ENCODE measurements around the gene ABCA13.

Gene ABCA13

DNA sequence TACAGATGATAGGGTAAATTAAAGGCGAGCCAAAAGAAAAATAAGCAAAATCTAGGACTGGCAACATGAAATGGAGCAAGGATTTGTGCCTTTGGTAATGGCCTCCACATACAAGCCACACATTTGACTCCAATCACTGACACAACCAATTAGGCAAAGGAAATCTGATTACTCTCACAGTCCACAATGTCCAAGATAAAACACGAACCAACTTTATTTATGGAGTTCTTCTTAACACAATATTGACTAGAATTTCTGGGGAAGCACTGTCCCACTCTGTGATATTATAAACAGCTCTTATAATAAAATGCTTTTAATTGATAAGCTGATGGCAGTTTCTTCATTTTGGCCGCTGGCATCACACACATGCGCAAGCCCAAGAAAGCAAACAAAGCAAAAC, 334.2 kb downstream of the ABCA13 start:
- H3K9me3 ChIP-seq (ENCODE audit: insufficient read depth, low read length): no peaks in the 10 kb centered on the region
- H3K4me3 ChIP-seq (ENCODE audit: low read length): no peak overlapping the region
- H3K27me3 ChIP-seq (ENCODE audit: low read depth, low read length): no peaks in the 10 kb centered on the region
- no peak overlapping the region for H3K9ac ChIP-seq (ENCODE audit: low read length)
- TF ChIP-seq CTCF (IDR thresholded peaks at IDR 0.05; ENCODE audit: low read depth, low read length): no peak
- no peak for TF ChIP-seq EZH2phosphoT487 (IDR thresholded peaks at IDR 0.05; ENCODE audit: low read depth)
- no peaks in the 10 kb centered on the region for H3K36me3 ChIP-seq (replicated peaks; ENCODE audit: low read depth, low read length)
- no peaks in the 10 kb centered on the region for H3K4me1 ChIP-seq (ENCODE audit: low read length)
- no peak overlapping the region for H3K27ac ChIP-seq (ENCODE audit: low read length)
- no peaks in the 10 kb centered on the region for H4K20me1 ChIP-seq (ENCODE audit: insufficient read depth, low read length)
- no peak overlapping the region for H3K4me2 ChIP-seq (ENCODE audit: low read length)
- H2AFZ ChIP-seq (ENCODE audit: low read depth, low read length): no peak overlapping the region
- H3K79me2 ChIP-seq (ENCODE audit: low read length): no peaks in the 10 kb centered on the region

DNA sequence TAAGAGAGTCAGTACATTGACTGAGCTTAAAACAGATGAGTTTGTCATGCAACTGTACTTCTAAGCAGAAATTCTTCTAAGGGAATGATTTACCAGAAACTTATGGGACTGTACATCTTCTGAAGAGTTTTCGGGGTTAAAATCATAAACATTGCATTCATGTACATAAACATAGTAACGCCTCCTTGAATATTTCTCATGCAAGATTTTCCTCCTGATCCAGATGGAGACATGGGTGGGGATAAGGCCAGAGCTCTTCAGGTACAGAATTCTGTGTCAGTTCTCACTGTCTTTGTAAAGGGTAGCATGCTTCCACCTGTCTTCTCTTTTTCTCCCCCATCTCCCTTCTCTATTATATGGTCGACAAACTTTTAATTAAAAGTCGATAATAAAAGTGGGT, 335.3 kb downstream of the ABCA13 start:
- TF ChIP-seq EZH2phosphoT487 (IDR thresholded peaks at IDR 0.05; ENCODE audit: low read depth): no peak
- no peak for TF ChIP-seq CTCF (IDR thresholded peaks at IDR 0.05; ENCODE audit: low read depth, low read length)
- no peaks in the 10 kb centered on the region for H3K79me2 ChIP-seq (ENCODE audit: low read length)
- no peaks in the 10 kb centered on the region for H4K20me1 ChIP-seq (ENCODE audit: insufficient read depth, low read length)
- H3K4me2 ChIP-seq (ENCODE audit: low read length): no peak overlapping the region
- no peaks in the 10 kb centered on the region for H3K4me1 ChIP-seq (ENCODE audit: low read length)
- H3K4me3 ChIP-seq (ENCODE audit: low read length): no peak overlapping the region
- no peak overlapping the region for H3K9ac ChIP-seq (ENCODE audit: low read length)
- no peak overlapping the region for H2AFZ ChIP-seq (ENCODE audit: low read depth, low read length)
- H3K9me3 ChIP-seq (ENCODE audit: insufficient read depth, low read length): no peaks in the 10 kb centered on the region
- H3K36me3 ChIP-seq (replicated peaks; ENCODE audit: low read depth, low read length): no peaks in the 10 kb centered on the region
- H3K27me3 ChIP-seq (ENCODE audit: low read depth, low read length): no peaks in the 10 kb centered on the region
- no peak overlapping the region for H3K27ac ChIP-seq (ENCODE audit: low read length)

DNA sequence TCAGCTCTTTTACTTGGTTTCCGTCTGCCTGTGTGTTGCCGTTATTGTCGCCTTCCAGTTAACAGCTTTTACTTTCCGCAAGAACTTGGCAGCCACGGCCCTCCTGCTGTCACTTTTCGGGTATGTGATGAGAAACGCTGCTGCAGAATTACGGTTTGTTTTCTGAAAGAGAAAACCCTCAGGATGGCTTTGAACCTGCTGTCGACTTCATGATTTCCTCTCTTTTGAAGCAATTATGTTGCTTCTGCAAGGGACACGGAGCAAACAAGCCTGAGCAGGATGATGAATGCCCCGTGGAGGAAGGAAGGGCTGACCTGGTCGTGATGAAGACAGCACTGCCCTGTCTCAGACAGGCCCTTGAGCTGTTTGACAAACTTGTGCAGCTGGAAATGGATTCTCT, 339.8 kb downstream of the ABCA13 start:
- Histone ChIP-seq H3K4me3 (ENCODE audit: low read length) (no peak overlapping the region), H3K9ac (ENCODE audit: low read length) (no peak overlapping the region), H3K79me2 (ENCODE audit: low read length) (no peaks in the 10 kb centered on the region), H3K9me3 (ENCODE audit: insufficient read depth, low read length) (no peaks in the 10 kb centered on the region), H3K27me3 (ENCODE audit: low read depth, low read length) (no peaks in the 10 kb centered on the region), H3K4me2 (ENCODE audit: low read length) (no peak overlapping the region), H4K20me1 (ENCODE audit: insufficient read depth, low read length) (no peaks in the 10 kb centered on the region), H3K4me1 (ENCODE audit: low read length) (no peaks in the 10 kb centered on the region), H2AFZ (ENCODE audit: low read depth, low read length) (no peak overlapping the region), H3K36me3 (replicated peaks; ENCODE audit: low read depth, low read length) (no peaks in the 10 kb centered on the region), H3K27ac (ENCODE audit: low read length) (no peak overlapping the region)
- TF ChIP-seq CTCF (IDR thresholded peaks at IDR 0.05; ENCODE audit: low read depth, low read length) (no peak), EZH2phosphoT487 (IDR thresholded peaks at IDR 0.05; ENCODE audit: low read depth) (no peak)

GRCh38 chr7:48512892-48513291, 341.6 kb downstream of the ABCA13 start:
- no peaks in the 10 kb centered on the region for H3K27me3 ChIP-seq (ENCODE audit: low read depth, low read length)
- TF ChIP-seq EZH2phosphoT487 (IDR thresholded peaks at IDR 0.05; ENCODE audit: low read depth) (no peak), CTCF (IDR thresholded peaks at IDR 0.05; ENCODE audit: low read depth, low read length) (no peak)
- H3K4me2 ChIP-seq (ENCODE audit: low read length): no peak overlapping the region
- H3K79me2 ChIP-seq (ENCODE audit: low read length): no peaks in the 10 kb centered on the region
- H2AFZ ChIP-seq (ENCODE audit: low read depth, low read length): no peak overlapping the region
- H3K9ac ChIP-seq (ENCODE audit: low read length): no peak overlapping the region
- no peak overlapping the region for H3K4me3 ChIP-seq (ENCODE audit: low read length)
- H4K20me1 ChIP-seq (ENCODE audit: insufficient read depth, low read length): no peaks in the 10 kb centered on the region
- H3K27ac ChIP-seq (ENCODE audit: low read length): no peak overlapping the region
- no peaks in the 10 kb centered on the region for H3K36me3 ChIP-seq (replicated peaks; ENCODE audit: low read depth, low read length)
- no peaks in the 10 kb centered on the region for H3K9me3 ChIP-seq (ENCODE audit: insufficient read depth, low read length)
- H3K4me1 ChIP-seq (ENCODE audit: low read length): no peaks in the 10 kb centered on the region

Data from OCI-LY3 (cell line).